ENCODE data around the gene WNT1. TPM values are rescaled to one million over a fixed set of nuclear protein-coding genes. Genes with fewer than 3 reads are reported as not detected.
A peak's percentile ranks its signal among the peaks of the same experiment; 100 is the strongest.

The WNT1 gene
- total RNA-seq, 2 donors from 2014 or later = not detected

GRCh38 chr12:49017891-49018260 is 39.8 kb downstream of the WNT1 start:
- no peak for ATAC-seq
- peak overlapping the region; percentile 76 to 91 (median 88) for H3K27ac ChIP-seq
- 0 to 1% methylated on average over 8 of the region's 8 CpGs for WGBS, 2 donors
- H3K27me3 ChIP-seq = no peaks in the 10 kb centered on the region
- H3K4me1 ChIP-seq = peaks cover 20% of the 10 kb centered on the region
- H3K36me3 ChIP-seq (replicated peaks in 1 of 2; ENCODE audit: insufficient read depth in 1 of 2, low read depth in 2 of 2) = peaks cover 0 to 10% of the 10 kb centered on the region in 2 donors
- no peaks in the 10 kb centered on the region for H3K9me3 ChIP-seq
- intact Hi-C loops (cut with DNase I) = no loop called here
- TF ChIP-seq POLR2A (IDR thresholded peaks at IDR 0.05) (no peak), CTCF (IDR thresholded peaks at IDR 0.05) (no peak)
- DNase-seq = peak in 1 of 4 donors; percentile 45
- H3K4me3 ChIP-seq = peak overlapping the region; percentile 73 to 83

GRCh38 chr12:49018261-49019119 is 40.4 kb downstream of the WNT1 start, which contains the start of gene PRKAG1:
Gene PRKAG1 (minus strand): TSS chr12:49018776. CDS start chr12:49018740, 36 bp downstream.
- peak; percentile 94 to 96 (median 94) for DNase-seq
- intact Hi-C loops (cut with DNase I) = no loop called here
- WGBS, 2 donors = 0 to 1% methylated on average over 22 to 59 of the region's 59 CpGs

GRCh38 chr12:49019120-49019430 is 41.0 kb downstream of the WNT1 start:
- Histone ChIP-seq H3K4me1 (peaks cover 13% of the 10 kb centered on the region), H3K27ac (peak overlapping the region; percentile 79 to 91 (median 88)), H3K36me3 (replicated peaks in 1 of 2; ENCODE audit: insufficient read depth in 1 of 2, low read depth in 2 of 2) (peaks cover 0 to 17% of the 10 kb centered on the region in 2 donors), H3K27me3 (no peaks in the 10 kb centered on the region), H3K9me3 (no peaks in the 10 kb centered on the region), H3K4me3 (peak overlapping the region in 1 of 2 donors; percentile 83)
- DNase-seq = no peak
- peak; percentile 19 for ATAC-seq
- TF ChIP-seq POLR2A (IDR thresholded peaks at IDR 0.05) = no peak
- no peak for TF ChIP-seq CTCF (IDR thresholded peaks at IDR 0.05)
- 2 to 4% methylated on average over 8 of the region's 8 CpGs for WGBS, 2 donors
- intact Hi-C loops (cut with DNase I) = no loop called here

More at GRCh38 chr12:49018261-49019119, 40.4 kb downstream of the WNT1 start, which contains the start of gene PRKAG1:
- Histone ChIP-seq H3K9me3 (no peaks in the 10 kb centered on the region), H3K36me3 (replicated peaks in 1 of 2; ENCODE audit: insufficient read depth in 1 of 2, low read depth in 2 of 2) (peaks cover 0 to 13% of the 10 kb centered on the region in 2 donors), H3K27me3 (no peaks in the 10 kb centered on the region), H3K4me1 (peaks cover 17% of the 10 kb centered on the region), H3K27ac (peak within 1 kb of the TSS; percentile 79 to 91 (median 88)), H3K4me3 (peak within 1 kb of the TSS; percentile 73 to 83)
- peak; percentile 97 for ATAC-seq
- TF ChIP-seq CTCF (IDR thresholded peaks at IDR 0.05) (peak in 4 of 7 experiments; percentile 10 to 52 (median 41)), POLR2A (IDR thresholded peaks at IDR 0.05) (peak; percentile 78 to 94 (median 91))

GRCh38 chr12:49019443-49020324 is 41.6 kb downstream of the WNT1 start:
- DNase-seq (peak in 2 of 4 donors; percentile 38 to 42), ATAC-seq (no peak)

More at GRCh38 chr12:49019443-49020324, 41.6 kb downstream of the WNT1 start:
- Histone ChIP-seq H3K4me1 (peaks cover 13% of the 10 kb centered on the region), H3K27me3 (no peaks in the 10 kb centered on the region), H3K9me3 (no peaks in the 10 kb centered on the region), H3K36me3 (replicated peaks in 1 of 2; ENCODE audit: insufficient read depth in 1 of 2, low read depth in 2 of 2) (peaks cover 3 to 20% of the 10 kb centered on the region in 2 donors), H3K4me3 (no peak overlapping the region), H3K27ac (peak overlapping the region; percentile 79 to 91 (median 88))
- intact Hi-C loops (cut with DNase I) = no loop called here
- WGBS, 2 donors = 69 to 79% methylated on average over 9 to 10 of the region's 10 CpGs
- TF ChIP-seq CTCF (IDR thresholded peaks at IDR 0.05) (no peak), POLR2A (IDR thresholded peaks at IDR 0.05) (no peak)
